RPMI8226 (cell line): Measurements from ENCODE around the gene B3GALNT2.

Source experiments
- DNase-seq: peaks from one replicate; pipeline ENCODE4 v3.0.0-alpha.2; 2015

The B3GALNT2 gene

GRCh38 chr1:235408503-235408960 lies 95.7 kb downstream of the B3GALNT2 start:
- DNase-seq = no peak

- DNase-seq = no peak
Measured at GRCh38 chr1:235407419-235407818, 96.8 kb downstream of the B3GALNT2 start.

- DNase-seq = no peak
Measured at GRCh38 chr1:235404190-235404589, 100.1 kb downstream of the B3GALNT2 start.

- DNase-seq = no peak
Measured at GRCh38 chr1:235403593-235403992, 100.7 kb downstream of the B3GALNT2 start.

- no peak for DNase-seq
Measured at GRCh38 chr1:235402457-235403200, 101.6 kb downstream of the B3GALNT2 start.

- DNase-seq = no peak
Measured at GRCh38 chr1:235401251-235401650, 103.0 kb downstream of the B3GALNT2 start.
